Measurements from ENCODE around the gene ATP5IF1. TPM values are rescaled to one million over a fixed set of nuclear protein-coding genes. Genes with fewer than 3 reads are reported as not detected.

The ATP5IF1 gene
- total and polyA plus RNA-seq, 9 of the 15 experiments (the other 6 are each of a cell fraction or from before 2014, with no cell fraction given): 292 to 1,422 (median 388) TPM

DNA sequence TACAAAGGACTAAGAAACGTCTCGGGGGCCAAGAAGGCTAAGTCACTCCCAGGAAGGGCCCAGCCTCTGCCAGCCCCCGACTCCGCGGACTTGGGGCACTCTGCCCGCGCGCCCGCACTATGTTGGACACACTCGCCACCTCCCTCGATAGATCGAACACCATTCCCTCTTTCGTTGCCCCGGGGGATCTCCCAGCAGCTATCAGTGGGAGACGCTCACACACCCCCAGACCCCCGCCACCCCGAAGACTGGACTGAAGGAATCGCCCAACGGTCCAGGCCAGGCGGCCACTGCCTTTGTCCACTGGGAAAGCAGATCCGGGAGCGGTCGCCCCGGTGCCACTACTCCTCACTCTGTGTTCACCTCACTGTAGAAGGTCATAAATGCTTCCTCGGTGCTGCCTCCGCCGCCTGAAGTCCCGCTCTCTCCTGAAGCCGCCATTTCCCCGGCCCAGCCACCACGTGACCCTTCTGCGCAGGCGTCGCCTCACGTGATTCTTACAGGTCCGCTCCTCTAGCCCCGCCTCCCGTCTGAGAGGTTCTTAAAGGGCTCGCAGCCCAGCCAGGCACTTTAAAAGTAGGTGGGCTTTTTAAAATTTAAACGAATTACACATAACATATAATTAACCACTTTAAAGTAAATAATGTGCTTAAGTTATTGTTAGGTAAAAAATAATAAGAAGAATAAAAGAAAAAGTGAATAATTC lies 3.2 kb upstream of the ATP5IF1 start, which contains the start of gene DNAJC8 (continued):
- no peak for TF ChIP-seq ELK1 (CRISPR knock-in tag; IDR thresholded peaks at IDR 0.05)
- TF ChIP-seq HMGXB4 (CRISPR knock-in tag; IDR thresholded peaks at IDR 0.05): no peak
- peak; percentile 94 for TF ChIP-seq POLR2A (conservative IDR thresholded peaks at IDR 0.05)
- no peak for TF ChIP-seq MEF2D (tag; conservative IDR thresholded peaks at IDR 0.05; ENCODE audit: low read depth)
- TF ChIP-seq, protein P1, sequence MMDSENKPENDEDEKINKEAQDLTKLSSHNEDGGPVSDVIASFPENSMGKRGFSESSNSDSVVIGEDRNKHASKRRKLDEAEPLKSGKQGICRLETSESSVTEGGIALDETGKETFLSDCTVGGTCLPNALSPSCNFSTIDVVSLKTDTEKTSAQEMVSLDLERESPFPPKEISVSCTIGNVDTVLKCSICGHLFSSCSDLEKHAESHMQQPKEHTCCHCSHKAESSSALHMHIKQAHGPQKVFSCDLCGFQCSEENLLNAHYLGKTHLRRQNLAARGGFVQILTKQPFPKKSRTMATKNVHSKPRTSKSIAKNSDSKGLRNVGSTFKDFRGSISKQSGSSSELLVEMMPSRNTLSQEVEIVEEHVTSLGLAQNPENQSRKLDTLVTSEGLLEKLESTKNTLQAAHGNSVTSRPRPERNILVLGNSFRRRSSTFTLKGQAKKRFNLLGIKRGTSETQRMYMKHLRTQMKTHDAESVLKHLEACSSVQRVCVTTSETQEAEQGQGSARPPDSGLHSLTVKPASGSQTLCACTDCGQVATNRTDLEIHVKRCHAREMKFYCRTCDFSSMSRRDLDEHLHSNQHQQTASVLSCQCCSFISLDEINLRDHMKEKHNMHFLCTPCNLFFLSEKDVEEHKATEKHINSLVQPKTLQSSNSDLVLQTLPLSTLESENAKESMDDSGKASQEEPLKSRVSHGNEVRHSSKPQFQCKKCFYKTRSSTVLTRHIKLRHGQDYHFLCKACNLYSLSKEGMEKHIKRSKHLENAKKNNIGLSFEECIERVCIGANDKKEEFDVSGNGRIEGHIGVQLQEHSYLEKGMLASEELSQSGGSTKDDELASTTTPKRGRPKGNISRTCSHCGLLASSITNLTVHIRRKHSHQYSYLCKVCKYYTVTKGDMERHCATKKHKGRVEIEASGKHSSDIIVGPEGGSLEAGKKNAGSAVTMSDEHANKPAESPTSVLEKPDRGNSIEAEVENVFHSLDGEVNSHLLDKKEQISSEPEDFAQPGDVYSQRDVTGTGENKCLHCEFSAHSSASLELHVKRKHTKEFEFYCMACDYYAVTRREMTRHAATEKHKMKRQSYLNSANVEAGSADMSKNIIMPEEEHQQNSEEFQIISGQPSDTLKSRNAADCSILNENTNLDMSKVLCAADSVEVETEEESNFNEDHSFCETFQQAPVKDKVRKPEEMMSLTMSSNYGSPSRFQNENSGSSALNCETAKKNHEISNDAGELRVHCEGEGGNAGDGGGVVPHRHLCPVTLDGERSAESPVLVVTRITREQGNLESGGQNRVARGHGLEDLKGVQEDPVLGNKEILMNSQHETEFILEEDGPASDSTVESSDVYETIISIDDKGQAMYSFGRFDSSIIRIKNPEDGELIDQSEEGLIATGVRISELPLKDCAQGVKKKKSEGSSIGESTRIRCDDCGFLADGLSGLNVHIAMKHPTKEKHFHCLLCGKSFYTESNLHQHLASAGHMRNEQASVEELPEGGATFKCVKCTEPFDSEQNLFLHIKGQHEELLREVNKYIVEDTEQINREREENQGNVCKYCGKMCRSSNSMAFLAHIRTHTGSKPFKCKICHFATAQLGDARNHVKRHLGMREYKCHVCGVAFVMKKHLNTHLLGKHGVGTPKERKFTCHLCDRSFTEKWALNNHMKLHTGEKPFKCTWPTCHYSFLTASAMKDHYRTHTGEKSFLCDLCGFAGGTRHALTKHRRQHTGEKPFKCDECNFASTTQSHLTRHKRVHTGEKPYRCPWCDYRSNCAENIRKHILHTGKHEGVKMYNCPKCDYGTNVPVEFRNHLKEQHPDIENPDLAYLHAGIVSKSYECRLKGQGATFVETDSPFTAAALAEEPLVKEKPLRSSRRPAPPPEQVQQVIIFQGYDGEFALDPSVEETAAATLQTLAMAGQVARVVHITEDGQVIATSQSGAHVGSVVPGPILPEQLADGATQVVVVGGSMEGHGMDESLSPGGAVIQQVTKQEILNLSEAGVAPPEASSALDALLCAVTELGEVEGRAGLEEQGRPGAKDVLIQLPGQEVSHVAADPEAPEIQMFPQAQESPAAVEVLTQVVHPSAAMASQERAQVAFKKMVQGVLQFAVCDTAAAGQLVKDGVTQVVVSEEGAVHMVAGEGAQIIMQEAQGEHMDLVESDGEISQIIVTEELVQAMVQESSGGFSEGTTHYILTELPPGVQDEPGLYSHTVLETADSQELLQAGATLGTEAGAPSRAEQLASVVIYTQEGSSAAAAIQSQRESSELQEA (IDR thresholded peaks at IDR 0.05; ENCODE audit: low read depth): no peak
- no peak for TF ChIP-seq MAFF (IDR thresholded peaks at IDR 0.05; ENCODE audit: low read length)
- TF ChIP-seq PURB (CRISPR knock-in tag; IDR thresholded peaks at IDR 0.05; ENCODE audit: low read depth): no peak
- no peak for TF ChIP-seq RFX1 (IDR thresholded peaks at IDR 0.05)
- 0 out of 2 replicates have a peak, but pooled peaks have one; percentile 38 for TF ChIP-seq HES1 (IDR thresholded peaks at IDR 0.05; ENCODE audit: low read depth)
- TF ChIP-seq TAL1 (IDR thresholded peaks at IDR 0.05): no peak
- peak; percentile 82 for TF ChIP-seq E2F3 (CRISPR knock-in tag; IDR thresholded peaks at IDR 0.05)
- TF ChIP-seq, protein P2, sequence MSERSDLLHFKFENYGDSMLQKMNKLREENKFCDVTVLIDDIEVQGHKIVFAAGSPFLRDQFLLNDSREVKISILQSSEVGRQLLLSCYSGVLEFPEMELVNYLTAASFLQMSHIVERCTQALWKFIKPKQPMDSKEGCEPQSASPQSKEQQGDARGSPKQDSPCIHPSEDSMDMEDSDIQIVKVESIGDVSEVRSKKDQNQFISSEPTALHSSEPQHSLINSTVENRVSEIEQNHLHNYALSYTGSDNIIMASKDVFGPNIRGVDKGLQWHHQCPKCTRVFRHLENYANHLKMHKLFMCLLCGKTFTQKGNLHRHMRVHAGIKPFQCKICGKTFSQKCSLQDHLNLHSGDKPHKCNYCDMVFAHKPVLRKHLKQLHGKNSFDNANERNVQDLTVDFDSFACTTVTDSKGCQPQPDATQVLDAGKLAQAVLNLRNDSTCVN (CRISPR knock-in tag; IDR thresholded peaks at IDR 0.05): no peak
- no peak for TF ChIP-seq PHB (CRISPR knock-in tag; IDR thresholded peaks at IDR 0.05)
- TF ChIP-seq MED1 (CRISPR knock-in tag; IDR thresholded peaks at IDR 0.05; ENCODE audit: borderline replicate concordance): no peak
- TF ChIP-seq PTRF (tag; IDR thresholded peaks at IDR 0.05): no peak
- TF ChIP-seq ZNF717 (CRISPR knock-in tag; IDR thresholded peaks at IDR 0.05): no peak
- no peak; the same call in 1 of the 2 replicates for TF ChIP-seq TGIF2 (CRISPR knock-in tag; IDR thresholded peaks at IDR 0.05)

Data from K562 (cell line).